Hepatocyte (in vitro differentiated cells): ENCODE measurements around the gene UNC13A. TPM values are rescaled to one million over a fixed set of nuclear protein-coding genes. Genes with fewer than 3 reads are reported as not detected.

Source experiments
- DNase-seq: peaks from one replicate; pipeline ENCODE4 v3.0.0-alpha.2; 2016; ENCODE audit warnings: low spot score
- H2AFZ ChIP-seq: fragments of 200-600 bp; sonication (generic); 2 replicates; pipeline ENCODE4 v1.6.0; 2016; ENCODE audit warnings: antibody characterized with exemption, mild to moderate bottlenecking
- H3K27ac ChIP-seq: fragments of 200-600 bp; sonication (generic); 2 replicates; pipeline ENCODE4 v1.5.1; 2016; ENCODE audit warnings: mild to moderate bottlenecking
- H3K27me3 ChIP-seq: fragments of 200-600 bp; sonication (generic); 2 replicates; pipeline ENCODE4 v1.6.1; 2016
- H3K36me3 ChIP-seq: fragments of 200-600 bp; sonication (generic); replicated peaks from 2 replicates; pipeline ENCODE4 v1.5.1; 2016; ENCODE audit warnings: low read depth; ENCODE audit not compliant: insufficient read depth
- H3K4me1 ChIP-seq: fragments of 200-600 bp; sonication (generic); 2 replicates; pipeline ENCODE4 v1.5.1; 2016; ENCODE audit warnings: mild to moderate bottlenecking, moderate library complexity; ENCODE audit not compliant: insufficient read depth
- H3K4me2 ChIP-seq: fragments of 200-600 bp; sonication (generic); 2 replicates; pipeline ENCODE4 v1.6.0; 2016
- H3K4me3 ChIP-seq: fragments of 200-600 bp; sonication (generic); 2 replicates; pipeline ENCODE4 v1.5.1; 2016; ENCODE audit warnings: mild to moderate bottlenecking
- H3K79me2 ChIP-seq: fragments of 200-600 bp; sonication (generic); 2 replicates; pipeline ENCODE4 v1.6.0; 2017; ENCODE audit warnings: mild to moderate bottlenecking
- H3K9me2 ChIP-seq: fragments of 200-600 bp; sonication (generic); replicated peaks from 2 replicates; pipeline ENCODE4 v1.6.0; 2017; ENCODE audit warnings: mild to moderate bottlenecking; ENCODE audit not compliant: insufficient read depth
- H3K9me3 ChIP-seq: fragments of 200-600 bp; sonication (generic); 2 replicates; pipeline ENCODE4 v1.5.1; 2016; ENCODE audit warnings: low read depth, mild to moderate bottlenecking
- H4K20me1 ChIP-seq: fragments of 200-600 bp; sonication (generic); 2 replicates; pipeline ENCODE4 v1.6.0; 2016; ENCODE audit warnings: mild to moderate bottlenecking; ENCODE audit not compliant: insufficient read depth, poor library complexity, severe bottlenecking
- CTCF ChIP-seq: fragments of 200-600 bp; sonication (generic); IDR thresholded peaks from 2 replicates; pipeline ENCODE4 v1.5.1; 2016; ENCODE audit warnings: antibody characterized with exemption, mild to moderate bottlenecking; ENCODE audit not compliant: poor library complexity
- EZH2 ChIP-seq: fragments of 200-600 bp; sonication (generic); IDR thresholded peaks from 2 replicates; pipeline ENCODE4 v1.6.1; 2016; ENCODE audit warnings: antibody characterized with exemption, mild to moderate bottlenecking, borderline replicate concordance
- EZH2phosphoT487 ChIP-seq: fragments of 200-600 bp; sonication (generic); IDR thresholded peaks from one replicate; pipeline ENCODE4 v1.6.1; 2018; ENCODE audit warnings: antibody characterized with exemption, mild to moderate bottlenecking, low read depth, moderate library complexity; ENCODE audit not compliant: unreplicated experiment, severe bottlenecking
- WGBS: methylation state at CpG from one replicate; pipeline ENCODE4 v1.1.6; 2016; ENCODE audit warnings: low lambda C conversion rate; ENCODE audit errors: missing lambda C conversion rate; 5-methylcytosine and 5-hydroxymethylcytosine counted together
- polyA plus RNA-seq: library from polyadenylated mRNA; unstranded; fragments of >200 nt; fragmentation: Nextera tagmentation; extraction: Ambion mirVana; gene quantifications from 2 replicates; pipeline ENCODE4 v1.2.1, GENCODE V29; 2016
- total RNA-seq: library from RNA; depleted of rRNA; stranded (reverse); fragments of >200 nt; gene quantifications from 2 replicates; pipeline ENCODE4 v1.2.3, GENCODE V29; 2014

Gene UNC13A
- total and polyA plus RNA-seq, 2 experiments from 2014 or later: 0.10 TPM; not detected in 1

GRCh38 chr19:17555929-17556813 lies 132.0 kb downstream of the UNC13A start:
- H3K4me2 ChIP-seq: peak overlapping the region; percentile 98
- DNase-seq: peak; percentile 68
- H3K27me3 ChIP-seq: no peaks in the 10 kb centered on the region
- WGBS: 11% methylated on average over 41 of the region's 46 CpGs
- peaks cover 14% of the 10 kb centered on the region for H3K79me2 ChIP-seq
- TF ChIP-seq EZH2 (no peak), CTCF (no peak), EZH2phosphoT487 (no peak)
- no peaks in the 10 kb centered on the region for H3K9me2 ChIP-seq
- H3K4me1 ChIP-seq: no peaks in the 10 kb centered on the region
- no peaks in the 10 kb centered on the region for H3K9me3 ChIP-seq
- H3K27ac ChIP-seq: peak overlapping the region; percentile 94
- H4K20me1 ChIP-seq: no peaks in the 10 kb centered on the region
- H3K36me3 ChIP-seq: no peaks in the 10 kb centered on the region
- H2AFZ ChIP-seq: peak overlapping the region; percentile 91
- peak overlapping the region; percentile 87 for H3K4me3 ChIP-seq

- Histone ChIP-seq H3K4me2 (peak within 1 kb of the TSS; percentile 98), H3K27ac (peak within 1 kb of the TSS; percentile 94), H3K9me2 (no peaks in the 10 kb centered on the region), H3K9me3 (no peaks in the 10 kb centered on the region), H3K36me3 (no peaks in the 10 kb centered on the region), H4K20me1 (no peaks in the 10 kb centered on the region), H3K4me1 (no peaks in the 10 kb centered on the region), H3K4me3 (peak within 1 kb of the TSS; percentile 87), H3K27me3 (no peaks in the 10 kb centered on the region), H2AFZ (peak within 1 kb of the TSS; percentile 91), H3K79me2 (peaks cover 14% of the 10 kb centered on the region)
- TF ChIP-seq EZH2 (no peak), CTCF (no peak), EZH2phosphoT487 (no peak)
- WGBS: 2% methylated on average over 61 of the region's 64 CpGs
- DNase-seq: peak; percentile 100
Observed at GRCh38 chr19:17555480-17555928, 132.7 kb downstream of the UNC13A start, which contains the start of gene COLGALT1. COLGALT1 (plus strand) TSS chr19:17555649; CDS start chr19:17555714, 65 bp downstream.

- no peak overlapping the region for H3K27ac ChIP-seq
- H2AFZ ChIP-seq: peak overlapping the region; percentile 87
- TF ChIP-seq EZH2: no peak
- TF ChIP-seq EZH2phosphoT487: no peak
- no peak for TF ChIP-seq CTCF
- no peaks in the 10 kb centered on the region for H3K36me3 ChIP-seq
- 19% methylated on average over 19 of the region's 19 CpGs for WGBS
- no peaks in the 10 kb centered on the region for H4K20me1 ChIP-seq
- no peaks in the 10 kb centered on the region for H3K27me3 ChIP-seq
- peaks cover 14% of the 10 kb centered on the region for H3K79me2 ChIP-seq
- peak overlapping the region; percentile 89 for H3K4me2 ChIP-seq
- H3K4me1 ChIP-seq: no peaks in the 10 kb centered on the region
- H3K9me2 ChIP-seq: no peaks in the 10 kb centered on the region
- H3K9me3 ChIP-seq: no peaks in the 10 kb centered on the region
- no peak for DNase-seq
- no peak overlapping the region for H3K4me3 ChIP-seq
Observed at GRCh38 chr19:17554968-17555479, 133.1 kb downstream of the UNC13A start.
